PC-9 (cell line): ENCODE data around the gene WDR26. TPM values are rescaled to one million over a fixed set of nuclear protein-coding genes. Genes with fewer than 3 reads are reported as not detected.

ENCODE experiments used
- BruUV-seq: library from RNA; stranded (reverse); fragments of 400-500 nt; replicated peaks from 2 replicates; lab custom pipeline; 2021; lab: Mats Ljungman, UMichigan
- CTCF ChIA-PET: fragments of 300-600 bp; sonication (Branson Sonifier 250); formaldehyde crosslinking; loops from one replicate; lab custom pipeline; 2022; ENCODE audit warnings: antibody characterized with exemption; lab: Charles Lee
- POLR2A ChIA-PET: fragments of 300-600 bp; sonication (Branson Sonifier 250); formaldehyde crosslinking; loops from one replicate; lab custom pipeline; 2022; ENCODE audit warnings: antibody characterized with exemption; ENCODE audit not compliant: unreplicated experiment; lab: Charles Lee
- DNase-seq, 2 experiments: peaks; one replicate each; pipeline versions ENCODE4 v3.0.0 to v3.0.0-alpha.2; 2015 to 2022; ENCODE audit warnings: mixed read lengths in 1 of 2
- H2AFZ ChIP-seq: fragments of 200-600 bp; sonication (generic); 2 replicates; pipeline ENCODE4 v1.8.1; 2017; ENCODE audit warnings: antibody characterized with exemption
- H3F3A ChIP-seq: fragments of 200-600 bp; sonication (generic); 2 replicates; pipeline ENCODE4 v1.8.1; 2017; ENCODE audit warnings: antibody characterized with exemption, mild to moderate bottlenecking, low read depth; ENCODE audit not compliant: insufficient read depth
- H3K27ac ChIP-seq: fragments of 200-600 bp; sonication (generic); 2 replicates; pipeline ENCODE4 v1.6.1; 2016; ENCODE audit warnings: mixed run types
- H3K27me3 ChIP-seq: fragments of 200-600 bp; sonication (generic); 2 replicates; pipeline ENCODE4 v1.6.1; 2016; ENCODE audit warnings: low read depth, mixed run types; ENCODE audit not compliant: insufficient read depth
- H3K36me3 ChIP-seq: fragments of 200-600 bp; sonication (generic); 2 replicates; pipeline ENCODE4 v1.6.1; 2016; ENCODE audit warnings: low read depth, mixed run types
- H3K4me1 ChIP-seq: fragments of 200-600 bp; sonication (generic); replicated peaks from 2 replicates; pipeline ENCODE4 v1.6.1; 2016; ENCODE audit warnings: mixed run types; ENCODE audit not compliant: insufficient read depth
- H3K4me2 ChIP-seq: fragments of 200-600 bp; sonication (generic); 2 replicates; pipeline ENCODE4 v1.6.1; 2017; ENCODE audit warnings: mixed run types
- H3K4me3 ChIP-seq: fragments of 200-600 bp; sonication (generic); 2 replicates; pipeline ENCODE4 v1.6.1; 2016; ENCODE audit warnings: mixed run types
- H3K79me2 ChIP-seq: fragments of 200-600 bp; sonication (generic); 2 replicates; pipeline ENCODE4 v1.6.1; 2017; ENCODE audit warnings: low read depth, mixed run types
- H3K9me2 ChIP-seq: fragments of 200-600 bp; sonication (generic); 2 replicates; pipeline ENCODE4 v1.8.1; 2017; ENCODE audit warnings: mild to moderate bottlenecking; ENCODE audit not compliant: insufficient read depth
- H3K9me3 ChIP-seq: fragments of 200-600 bp; sonication (generic); 2 replicates; pipeline ENCODE4 v1.8.1; 2016; ENCODE audit warnings: low read depth; ENCODE audit not compliant: insufficient read depth
- H4K20me1 ChIP-seq: fragments of 200-600 bp; sonication (generic); 2 replicates; pipeline ENCODE4 v1.8.1; 2017; ENCODE audit not compliant: insufficient read depth
- EZH2 ChIP-seq: fragments of 200-600 bp; sonication (generic); IDR thresholded peaks from 2 replicates; pipeline ENCODE4 v1.8.0; 2017; ENCODE audit warnings: antibody characterized with exemption, low read depth
- intact Hi-C: fragments of 100-400 bp; cut with micrococcal nuclease; formaldehyde crosslinking; loops from one replicate; pipeline ENCODE4 v1.10.0; 2022; ENCODE audit not compliant: unreplicated experiment
- total RNA-seq: library from RNA; stranded (reverse); gene quantifications from 2 replicates; pipeline ENCODE4 v1.2.3, GENCODE V29; 2021
- TF ChIP-seq, protein P1 (sequence below): fragments of 200-600 bp; sonication (generic); conservative IDR thresholded peaks from 2 replicates; pipeline ENCODE4 v1.6.1; 2017; ENCODE audit warnings: mixed run types, antibody characterized with exemption, mild to moderate bottlenecking, moderate library complexity

Gene WDR26
- total RNA-seq, 1 experiment from 2014 or later: 88.9 TPM

DNA sequence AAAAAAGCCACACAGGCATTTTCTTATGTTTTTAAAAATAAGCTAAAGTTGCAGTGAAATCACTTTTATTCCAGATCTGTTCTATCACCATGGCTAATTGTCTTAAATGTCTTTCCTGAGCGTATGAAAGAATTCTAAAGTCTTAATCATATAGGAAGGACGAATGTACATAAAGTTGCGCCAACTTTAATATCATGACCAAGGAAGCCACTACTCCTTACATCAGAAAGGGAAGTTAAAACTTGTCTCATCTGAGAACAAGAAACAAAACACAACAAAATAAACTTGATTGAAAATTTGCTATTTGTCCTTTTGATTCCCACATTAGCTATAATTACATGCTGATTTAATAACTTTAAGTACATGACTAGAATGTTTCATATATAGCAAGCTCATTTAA, 51.4 kb downstream of the WDR26 start:
- H3K79me2 ChIP-seq: no peaks in the 10 kb centered on the region
- H3F3A ChIP-seq: peaks cover 47% of the 10 kb centered on the region
- no TSS peak for BruUV-seq
- TF ChIP-seq, protein P1, sequence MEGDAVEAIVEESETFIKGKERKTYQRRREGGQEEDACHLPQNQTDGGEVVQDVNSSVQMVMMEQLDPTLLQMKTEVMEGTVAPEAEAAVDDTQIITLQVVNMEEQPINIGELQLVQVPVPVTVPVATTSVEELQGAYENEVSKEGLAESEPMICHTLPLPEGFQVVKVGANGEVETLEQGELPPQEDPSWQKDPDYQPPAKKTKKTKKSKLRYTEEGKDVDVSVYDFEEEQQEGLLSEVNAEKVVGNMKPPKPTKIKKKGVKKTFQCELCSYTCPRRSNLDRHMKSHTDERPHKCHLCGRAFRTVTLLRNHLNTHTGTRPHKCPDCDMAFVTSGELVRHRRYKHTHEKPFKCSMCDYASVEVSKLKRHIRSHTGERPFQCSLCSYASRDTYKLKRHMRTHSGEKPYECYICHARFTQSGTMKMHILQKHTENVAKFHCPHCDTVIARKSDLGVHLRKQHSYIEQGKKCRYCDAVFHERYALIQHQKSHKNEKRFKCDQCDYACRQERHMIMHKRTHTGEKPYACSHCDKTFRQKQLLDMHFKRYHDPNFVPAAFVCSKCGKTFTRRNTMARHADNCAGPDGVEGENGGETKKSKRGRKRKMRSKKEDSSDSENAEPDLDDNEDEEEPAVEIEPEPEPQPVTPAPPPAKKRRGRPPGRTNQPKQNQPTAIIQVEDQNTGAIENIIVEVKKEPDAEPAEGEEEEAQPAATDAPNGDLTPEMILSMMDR: no peak
- TF ChIP-seq EZH2: no peak
- no peak for DNase-seq
- ChIA-PET CTCF (no interaction called here), POLR2A (interaction anchor here (0.6 kb wide), 1 partner anchor 683 kb away, joined by 3 read pairs; no protein-coding TSS in a partner anchor)
- H3K36me3 ChIP-seq: peaks cover 18% of the 10 kb centered on the region
- H4K20me1 ChIP-seq: no peaks in the 10 kb centered on the region
- intact Hi-C loops: no loop called here
- no peaks in the 10 kb centered on the region for H3K27me3 ChIP-seq
- no peaks in the 10 kb centered on the region for H3K9me2 ChIP-seq
- no peak overlapping the region for H2AFZ ChIP-seq
- no peak overlapping the region for H3K4me2 ChIP-seq
- no peak overlapping the region for H3K4me3 ChIP-seq
- 0 out of 2 replicates have a peak overlapping the region, but pooled peaks have one; percentile 13 for H3K27ac ChIP-seq
- H3K4me1 ChIP-seq: no peaks in the 10 kb centered on the region
- H3K9me3 ChIP-seq: no peaks in the 10 kb centered on the region

DNA sequence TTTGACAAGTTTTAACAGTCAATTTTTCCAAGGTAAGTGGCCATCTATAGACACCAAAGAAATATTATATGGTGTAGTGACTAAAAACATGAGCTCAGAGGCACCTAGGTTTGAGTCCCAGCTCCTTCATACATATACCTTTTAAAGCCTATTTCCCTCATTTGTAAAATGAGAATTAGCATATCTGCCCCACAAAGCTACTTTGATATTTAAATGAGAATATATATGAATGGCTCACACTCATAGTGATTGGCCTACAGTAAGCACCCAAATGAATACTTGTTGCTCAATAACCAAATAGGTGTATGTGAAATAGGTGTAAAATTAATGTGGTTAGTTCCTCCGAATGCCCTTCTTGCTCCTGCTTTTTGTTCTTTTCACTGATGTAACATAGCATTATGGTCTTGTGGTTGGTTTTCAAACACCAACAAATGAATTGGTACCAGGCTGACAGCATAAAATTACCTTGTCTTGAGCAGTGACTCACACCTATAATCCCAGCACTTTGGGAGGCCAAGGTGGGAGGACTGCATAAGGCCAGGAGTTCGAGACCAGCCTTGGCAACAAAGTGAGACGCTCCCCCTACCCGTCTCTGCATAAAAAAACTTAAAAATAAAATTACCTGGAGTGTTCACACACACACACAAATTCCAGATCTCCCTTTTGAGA, 52.6 kb downstream of the WDR26 start:
- Histone ChIP-seq H3K9me3 (no peaks in the 10 kb centered on the region), H3K36me3 (peaks cover 14% of the 10 kb centered on the region), H2AFZ (no peak overlapping the region), H3F3A (peaks cover 57% of the 10 kb centered on the region), H3K9me2 (no peaks in the 10 kb centered on the region), H3K4me1 (peaks cover 12% of the 10 kb centered on the region), H3K27ac (no peak overlapping the region), H3K4me3 (no peak overlapping the region), H3K4me2 (no peak overlapping the region), H4K20me1 (no peaks in the 10 kb centered on the region), H3K79me2 (no peaks in the 10 kb centered on the region), H3K27me3 (no peaks in the 10 kb centered on the region)
- ChIA-PET CTCF (no interaction called here), POLR2A (interaction anchor here (0.6 kb wide), 2 partner anchors 680 to 992 kb away, joined by 4 read pairs; no protein-coding TSS in a partner anchor)
- intact Hi-C loops: no loop called here
- no TSS peak for BruUV-seq
- no peak for TF ChIP-seq EZH2
- TF ChIP-seq, protein P1: no peak
- DNase-seq: no peak

DNA sequence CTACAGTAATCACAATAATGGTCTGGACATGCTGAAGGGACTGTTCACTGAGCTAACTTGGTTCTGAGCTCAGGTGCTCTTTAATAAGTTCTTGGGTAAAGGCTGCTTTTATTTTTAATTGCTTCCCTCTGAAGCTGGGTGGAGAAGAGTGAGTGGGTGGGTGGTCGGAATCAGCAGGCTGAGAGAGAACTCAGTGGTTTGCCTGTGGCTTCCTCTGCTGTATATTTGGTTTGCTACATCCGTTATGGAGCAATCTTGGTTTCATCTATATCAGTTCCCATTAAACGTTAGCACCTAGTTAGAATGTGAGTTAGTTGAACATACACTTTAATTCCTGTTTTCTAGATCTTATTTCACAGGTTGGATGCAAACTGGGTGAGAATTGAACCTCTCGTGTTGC, 54.6 kb downstream of the WDR26 start:
- POLR2A ChIA-PET: interaction anchor here (0.6 kb wide), 1 partner anchor 678 kb away, joined by 3 read pairs; no protein-coding TSS in a partner anchor
- no TSS peak for BruUV-seq
- H3F3A ChIP-seq: peaks cover 54% of the 10 kb centered on the region
- H4K20me1 ChIP-seq: no peaks in the 10 kb centered on the region
- H3K9me3 ChIP-seq: no peaks in the 10 kb centered on the region
- H3K4me3 ChIP-seq: no peak overlapping the region
- no peak overlapping the region for H3K27ac ChIP-seq
- no peaks in the 10 kb centered on the region for H3K9me2 ChIP-seq
- no peak for TF ChIP-seq EZH2
- TF ChIP-seq, protein P1: no peak
- intact Hi-C loops: no loop called here
- H3K4me1 ChIP-seq: peaks cover 18% of the 10 kb centered on the region
- no peaks in the 10 kb centered on the region for H3K79me2 ChIP-seq
- peaks cover 17% of the 10 kb centered on the region; the same call in 1 of the 2 replicates for H3K36me3 ChIP-seq
- no peaks in the 10 kb centered on the region for H3K27me3 ChIP-seq
- no peak for DNase-seq
- CTCF ChIA-PET: no interaction called here
- no peak overlapping the region for H3K4me2 ChIP-seq
- H2AFZ ChIP-seq: no peak overlapping the region
